Right lobe of liver (tissue), 4 donors: ENCODE results near the gene ZNF723.

ENCODE experiments used
- POLR2A ChIP-seq: fragments of 450-650 bp; IDR thresholded peaks from one replicate; pipeline ENCODE4 v1.6.1; 2017; ENCODE audit warnings: antibody characterized with exemption, mild to moderate bottlenecking
- TF ChIP-seq, protein P1 (sequence below), 4 donors: fragments of 200-600 bp in 3 of 4; fragments of 450-650 bp in 1 of 4; IDR thresholded peaks; one replicate each; pipeline versions ENCODE4 v1.5.1 to v1.8.0; 2016 to 2022; ENCODE audit warnings: antibody characterized with exemption in 4 of 4, mild to moderate bottlenecking in 2 of 4
- donor health status: DM: no; HTN: no; CAD: no.
- donor health status: DM: no; HTN: no; CAD: no.
- donor health status: DM: no; HTN: yes; CAD: no.

DNA sequence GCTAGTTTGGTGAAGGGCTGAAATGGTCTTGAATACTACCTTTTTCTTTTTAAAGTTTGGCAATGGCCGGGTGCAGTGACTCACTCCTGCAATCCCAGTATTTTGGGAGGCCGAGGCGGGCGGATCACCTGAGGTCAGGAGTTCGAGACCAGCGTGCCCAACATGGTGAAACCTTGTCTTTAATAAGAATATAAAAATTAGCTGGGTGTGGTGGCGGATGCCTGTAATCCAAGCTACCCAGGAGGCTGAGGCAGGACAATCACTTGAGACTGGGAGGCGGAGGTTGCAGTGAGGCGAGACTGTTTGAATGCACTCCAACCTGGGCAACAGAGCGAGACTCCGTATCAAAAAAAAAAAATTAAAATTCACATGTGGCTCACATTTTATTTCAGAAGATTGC is 880 bp upstream of the ZNF723 start:
- TF ChIP-seq, protein P1, sequence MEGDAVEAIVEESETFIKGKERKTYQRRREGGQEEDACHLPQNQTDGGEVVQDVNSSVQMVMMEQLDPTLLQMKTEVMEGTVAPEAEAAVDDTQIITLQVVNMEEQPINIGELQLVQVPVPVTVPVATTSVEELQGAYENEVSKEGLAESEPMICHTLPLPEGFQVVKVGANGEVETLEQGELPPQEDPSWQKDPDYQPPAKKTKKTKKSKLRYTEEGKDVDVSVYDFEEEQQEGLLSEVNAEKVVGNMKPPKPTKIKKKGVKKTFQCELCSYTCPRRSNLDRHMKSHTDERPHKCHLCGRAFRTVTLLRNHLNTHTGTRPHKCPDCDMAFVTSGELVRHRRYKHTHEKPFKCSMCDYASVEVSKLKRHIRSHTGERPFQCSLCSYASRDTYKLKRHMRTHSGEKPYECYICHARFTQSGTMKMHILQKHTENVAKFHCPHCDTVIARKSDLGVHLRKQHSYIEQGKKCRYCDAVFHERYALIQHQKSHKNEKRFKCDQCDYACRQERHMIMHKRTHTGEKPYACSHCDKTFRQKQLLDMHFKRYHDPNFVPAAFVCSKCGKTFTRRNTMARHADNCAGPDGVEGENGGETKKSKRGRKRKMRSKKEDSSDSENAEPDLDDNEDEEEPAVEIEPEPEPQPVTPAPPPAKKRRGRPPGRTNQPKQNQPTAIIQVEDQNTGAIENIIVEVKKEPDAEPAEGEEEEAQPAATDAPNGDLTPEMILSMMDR (IDR thresholded peaks at IDR 0.05) = no peak
- no peak for TF ChIP-seq POLR2A
